K562 (cell line): Measurements from ENCODE around the gene GPR157. TPM values are rescaled to one million over a fixed set of nuclear protein-coding genes. Genes with fewer than 3 reads are reported as not detected.

ENCODE experiments used
- ATAC-seq: fragments of 200-7000 bp; cut with Tn5 transposase; 3 replicates; pipeline ENCODE4 v1.9.1; 2020; ENCODE audit warnings: moderate library complexity
- BruUV-seq: library from RNA; stranded (reverse); fragments of 400-500 nt; replicated peaks from 2 replicates; lab custom pipeline; 2021; lab: Mats Ljungman, UMichigan
- CTCF ChIA-PET: fragments of 300-600 bp; formaldehyde crosslinking; extraction: SDS; loops from one replicate; lab custom pipeline; 2021; ENCODE audit warnings: low intra/inter-chr PET ratio; lab: Yijun Ruan, JAX
- POLR2A ChIA-PET: fragments of 300-600, 350-650 bp; sonication (Branson Sonifier 250); formaldehyde crosslinking; extraction: SDS; loops from one replicate; lab custom pipeline; 2021; ENCODE audit warnings: antibody characterized with exemption, inconsistent platforms; lab: Yijun Ruan, JAX
- DNase-seq, 4 experiments: peaks; one replicate each; pipeline versions ENCODE4 v3.0.0 to v3.0.0-alpha.2; 2011 to 2018; ENCODE audit warnings: low spot score in 3 of 4, mixed read lengths in 3 of 4; ENCODE audit errors: extremely low read depth in 1 of 4
- FAIRE-seq: peaks from 2 replicates; lab custom pipeline; 2011; peaks lifted over from hg19 to GRCh38; lab: Jason Lieb, UNC
- H2AFZ ChIP-seq: 2 replicates; pipeline ENCODE4 v1.6.0; 2011; ENCODE audit warnings: low read depth, low read length, control low read depth, inconsistent platforms
- H3K27ac ChIP-seq: fragments of 200-600 bp; 3 replicates; pipeline ENCODE4 v1.8.0; 2011; ENCODE audit warnings: low read depth, mild to moderate bottlenecking, control low read depth, inconsistent platforms, low read length, moderate library complexity, mixed read lengths; ENCODE audit errors: extremely low read depth
- H3K27me3 ChIP-seq, 2 experiments: fragments of 300-600 bp in 1 of 2; 2 replicates in 1 of 2; 3 replicates in 1 of 2; pipeline versions ENCODE4 v1.6.0 to v1.8.0; 2011; ENCODE audit warnings: inconsistent platforms in 2 of 2, low read length in 2 of 2, mild to moderate bottlenecking in 1 of 2, mixed read lengths in 1 of 2, moderate library complexity in 1 of 2; ENCODE audit not compliant: control insufficient read depth in 2 of 2, insufficient read depth in 2 of 2
- H3K36me3 ChIP-seq: fragments of 300-600 bp; 3 replicates; pipeline ENCODE4 v1.8.0; 2011; ENCODE audit warnings: mild to moderate bottlenecking, low read length, inconsistent platforms; ENCODE audit not compliant: control insufficient read depth, insufficient read depth
- H3K4me1 ChIP-seq, 2 experiments: fragments of 200-600 bp in 1 of 2; replicated peaks in 1 of 2; 2 replicates in 1 of 2; 3 replicates in 1 of 2; pipeline versions ENCODE4 v1.5.1 to v1.8.0; 2011; ENCODE audit warnings: inconsistent platforms in 2 of 2, low read length in 2 of 2, mild to moderate bottlenecking in 1 of 2, mixed read lengths in 1 of 2, moderate library complexity in 1 of 2; ENCODE audit not compliant: control insufficient read depth in 2 of 2, insufficient read depth in 2 of 2
- H3K4me2 ChIP-seq: 2 replicates; pipeline ENCODE4 v1.6.1; 2011; ENCODE audit warnings: low read length, control low read depth, inconsistent platforms, mixed read lengths; ENCODE audit not compliant: insufficient read depth
- H3K4me3 ChIP-seq: fragments of 200-600 bp; sonication (generic), shearing (Covaris generic); 2 replicates; pipeline ENCODE4 v1.5.1; 2016; ENCODE audit warnings: control low read depth, inconsistent platforms
- H3K79me2 ChIP-seq: fragments of 200-600 bp; 3 replicates; pipeline ENCODE4 v1.8.0; 2011; ENCODE audit warnings: low read length, inconsistent platforms; ENCODE audit not compliant: control insufficient read depth, insufficient read depth
- H3K9ac ChIP-seq, 2 experiments: 2 replicates each; pipeline versions ENCODE4 v1.6.0 to v1.6.1; 2011; ENCODE audit warnings: low read depth in 2 of 2, low read length in 2 of 2, control low read depth in 1 of 2, inconsistent platforms in 1 of 2, mild to moderate bottlenecking in 1 of 2, mixed read lengths in 1 of 2; ENCODE audit not compliant: insufficient read depth in 1 of 2
- H3K9me1 ChIP-seq: one replicate; pipeline ENCODE4 v1.6.0; 2011; ENCODE audit warnings: inconsistent platforms, mild to moderate bottlenecking, low read length, moderate library complexity; ENCODE audit not compliant: control insufficient read depth, insufficient read depth
- H3K9me3 ChIP-seq: replicated peaks from 2 replicates; pipeline ENCODE4 v1.5.1; 2011; ENCODE audit warnings: low read depth, low read length, inconsistent platforms; ENCODE audit not compliant: control insufficient read depth, insufficient read depth
- H4K20me1 ChIP-seq: replicated peaks from 2 replicates; pipeline ENCODE4 v1.6.1; 2011; ENCODE audit warnings: low read length, inconsistent platforms, mixed read lengths; ENCODE audit not compliant: control insufficient read depth, insufficient read depth
- HMG20A ChIP-seq: fragments of 450-650 bp; formaldehyde crosslinking; conservative IDR thresholded peaks from 2 replicates; pipeline ENCODE4 v1.4.0; 2020; ENCODE audit warnings: mild to moderate bottlenecking, mixed read lengths
- KDM4B ChIP-seq, 2 experiments: fragments of 450-650 bp in 1 of 2; sonication (generic) in 1 of 2; IDR thresholded peaks; 2 replicates each; pipeline ENCODE4 v1.6.1; 2016 to 2017; ENCODE audit warnings: borderline replicate concordance in 2 of 2, antibody characterized with exemption in 1 of 2, low read depth in 1 of 2, mild to moderate bottlenecking in 1 of 2
- LARP7 ChIP-seq: fragments of 450-650 bp; IDR thresholded peaks from 2 replicates; pipeline ENCODE4 v1.6.1; 2016
- RHOXF2B ChIP-seq: fragments of 250-450 bp; sonication (Bioruptor Pico); conservative IDR thresholded peaks from 2 replicates; pipeline ENCODE4 v1.5.1; 2021
- SIN3A ChIP-seq, 2 experiments: fragments of 150-350 bp in 1 of 2; IDR thresholded peaks; 2 replicates each; pipeline ENCODE4 v1.6.1; 2011 to 2016; ENCODE audit warnings: borderline replicate concordance in 2 of 2, low read depth in 2 of 2, low read length in 2 of 2, mild to moderate bottlenecking in 2 of 2, moderate library complexity in 2 of 2; ENCODE audit not compliant: control insufficient read depth in 1 of 2
- SNIP1 ChIP-seq: fragments of 450-650 bp; IDR thresholded peaks from 2 replicates; pipeline ENCODE4 v1.7.1; 2017; ENCODE audit warnings: low read depth, mild to moderate bottlenecking
- ZNF212 ChIP-seq: fragments of 450-650 bp; formaldehyde crosslinking; IDR thresholded peaks from 2 replicates; pipeline ENCODE4 v1.4.0; 2020; ENCODE audit warnings: mild to moderate bottlenecking
- ZNF408 ChIP-seq: fragments of 250-450 bp; sonication (Bioruptor Pico); IDR thresholded peaks from 2 replicates; pipeline ENCODE4 v1.4.0; 2020; ENCODE audit warnings: low read depth, mild to moderate bottlenecking, moderate library complexity
- ZNF436 ChIP-seq: fragments of 250-450, 450-650 bp; sonication (Bioruptor Pico); formaldehyde crosslinking; IDR thresholded peaks from 2 replicates; pipeline ENCODE4 v1.7.0; 2020; ENCODE audit warnings: mild to moderate bottlenecking
- WGBS: fragments of 100-300 bp; shearing (Covaris generic); methylation state at CpG from one replicate; pipeline ENCODE4 v1.1.6; 2016; ENCODE audit warnings: low coverage, mixed read lengths; ENCODE audit not compliant: insufficient coverage; ENCODE audit errors: missing lambda C conversion rate; 5-methylcytosine and 5-hydroxymethylcytosine counted together
- in situ Hi-C: fragments of 300-500 bp; cut with MboI; formaldehyde crosslinking; loops from 4 replicates; pipeline ENCODE4 v1.15.0; 2018; ENCODE audit warnings: inconsistent platforms, mixed read lengths
- intact Hi-C: fragments of 100-400 bp; cut with micrococcal nuclease; formaldehyde crosslinking; loops from 2 replicates; pipeline ENCODE4 v1.14.2; 2022
- polyA plus RNA-seq, 8 experiments: library from polyadenylated mRNA; depleted of rRNA in 4 of 8; stranded (reverse) in 5 of 8; unstranded in 3 of 8; fragments of >200 nt; fragmentation: Nextera tagmentation in 2 of 8; fragmentation: Illumina TruSeq in 1 of 8; extraction: Ambion mirVana in 2 of 8; extraction: Trizol in 1 of 8; gene quantifications; 2 replicates each; pipeline versions ENCODE4 v1.2.1 to v1.2.3, GENCODE V29; 2011 to 2014; ENCODE audit warnings: inconsistent platforms in 1 of 8, missing spikeins in 1 of 8
- total RNA-seq, 7 experiments: library from RNA; depleted of rRNA in 6 of 7; stranded (reverse); fragments of >200 nt in 6 of 7; fragmentation: Illumina TruSeq in 2 of 7; extraction: Trizol in 2 of 7; gene quantifications; 2 replicates each; pipeline versions ENCODE4 v1.2.1 to v1.2.3, GENCODE V29; 2011 to 2021; ENCODE audit warnings: low replicate concordance in 1 of 7
- TF ChIP-seq, protein P1 (sequence below), 2 experiments: fragments of 450-650 bp; formaldehyde crosslinking in 1 of 2; IDR thresholded peaks; 2 replicates each; pipeline versions ENCODE4 v1.4.0 to v1.6.1; 2014 to 2020; ENCODE audit warnings: mild to moderate bottlenecking in 2 of 2, borderline replicate concordance in 1 of 2, low read depth in 1 of 2
- TF ChIP-seq, protein P2 (sequence below): fragments of 450-650 bp; formaldehyde crosslinking; conservative IDR thresholded peaks from 2 replicates; pipeline ENCODE4 v1.4.0; 2022; ENCODE audit warnings: mild to moderate bottlenecking, missing genetic modification characterization
- TF ChIP-seq, protein P3 (sequence below): fragments of 450-650 bp; formaldehyde crosslinking; IDR thresholded peaks from 2 replicates; pipeline ENCODE4 v1.4.0; 2022; ENCODE audit warnings: mild to moderate bottlenecking, moderate library complexity

The GPR157 gene
- total and polyA plus RNA-seq, 9 of the 15 experiments (the other 6 are each of a cell fraction or from before 2014, with no cell fraction given): 0.01 to 0.18 (median 0.04) TPM; not detected in 4

DNA sequence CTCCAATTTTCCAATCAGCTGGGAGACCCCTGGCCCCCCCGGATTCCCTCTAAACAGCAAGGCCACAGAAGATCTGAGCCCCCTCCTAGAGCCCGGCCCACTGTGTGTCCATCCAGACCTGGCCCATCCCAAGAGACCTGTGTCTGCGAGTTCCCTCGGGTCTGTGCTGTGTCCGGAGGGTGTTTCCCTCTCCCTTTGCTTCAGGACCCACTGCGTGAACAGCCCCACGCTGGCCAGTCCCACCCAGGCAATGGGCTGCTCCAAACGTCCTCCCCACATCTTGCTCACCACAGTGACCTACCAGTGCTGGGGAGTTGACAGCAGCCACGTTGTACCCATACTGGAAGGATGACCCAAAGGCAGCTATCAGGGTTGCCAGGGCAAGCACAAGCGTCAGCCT is 71.1 kb downstream of the GPR157 start:
- H3K27me3 ChIP-seq: peaks cover 12 to 35% of the 10 kb centered on the region in 2 experiments
- no peak overlapping the region for H3K4me2 ChIP-seq
- no peak overlapping the region for H2AFZ ChIP-seq
- WGBS: under 1% methylated on average over 10 of the region's 10 CpGs
- no peak overlapping the region for H3K4me3 ChIP-seq
- H3K9ac ChIP-seq: 0 out of 4 replicates have a peak overlapping the region, but pooled peaks of 1 of the 2 experiments have one; percentile 7
- POLR2A ChIA-PET: interaction anchor here (0.6 to 1.7 kb wide), 3 partner anchors 9 to 17 kb away, joined by 3 to 8 read pairs (median 5); no protein-coding TSS in a partner anchor
- DNase-seq: peak in 2 of 4 experiments; percentile 4 to 6
- H3K9me1 ChIP-seq: no peaks in the 10 kb centered on the region
- H4K20me1 ChIP-seq: peaks cover 5% of the 10 kb centered on the region; the same call in 1 of the 2 replicates
- no peaks in the 10 kb centered on the region for H3K36me3 ChIP-seq
- no peaks in the 10 kb centered on the region for H3K4me1 ChIP-seq
- no peak for FAIRE-seq
- in situ Hi-C loops: no loop called here
- BruUV-seq: no TSS peak
- H3K27ac ChIP-seq: no peak overlapping the region
- no peaks in the 10 kb centered on the region for H3K9me3 ChIP-seq
- intact Hi-C loops: no loop called here
- no peaks in the 10 kb centered on the region for H3K79me2 ChIP-seq
- ATAC-seq: no peak
- CTCF ChIA-PET: no interaction called here
- TF ChIP-seq, protein P1, sequence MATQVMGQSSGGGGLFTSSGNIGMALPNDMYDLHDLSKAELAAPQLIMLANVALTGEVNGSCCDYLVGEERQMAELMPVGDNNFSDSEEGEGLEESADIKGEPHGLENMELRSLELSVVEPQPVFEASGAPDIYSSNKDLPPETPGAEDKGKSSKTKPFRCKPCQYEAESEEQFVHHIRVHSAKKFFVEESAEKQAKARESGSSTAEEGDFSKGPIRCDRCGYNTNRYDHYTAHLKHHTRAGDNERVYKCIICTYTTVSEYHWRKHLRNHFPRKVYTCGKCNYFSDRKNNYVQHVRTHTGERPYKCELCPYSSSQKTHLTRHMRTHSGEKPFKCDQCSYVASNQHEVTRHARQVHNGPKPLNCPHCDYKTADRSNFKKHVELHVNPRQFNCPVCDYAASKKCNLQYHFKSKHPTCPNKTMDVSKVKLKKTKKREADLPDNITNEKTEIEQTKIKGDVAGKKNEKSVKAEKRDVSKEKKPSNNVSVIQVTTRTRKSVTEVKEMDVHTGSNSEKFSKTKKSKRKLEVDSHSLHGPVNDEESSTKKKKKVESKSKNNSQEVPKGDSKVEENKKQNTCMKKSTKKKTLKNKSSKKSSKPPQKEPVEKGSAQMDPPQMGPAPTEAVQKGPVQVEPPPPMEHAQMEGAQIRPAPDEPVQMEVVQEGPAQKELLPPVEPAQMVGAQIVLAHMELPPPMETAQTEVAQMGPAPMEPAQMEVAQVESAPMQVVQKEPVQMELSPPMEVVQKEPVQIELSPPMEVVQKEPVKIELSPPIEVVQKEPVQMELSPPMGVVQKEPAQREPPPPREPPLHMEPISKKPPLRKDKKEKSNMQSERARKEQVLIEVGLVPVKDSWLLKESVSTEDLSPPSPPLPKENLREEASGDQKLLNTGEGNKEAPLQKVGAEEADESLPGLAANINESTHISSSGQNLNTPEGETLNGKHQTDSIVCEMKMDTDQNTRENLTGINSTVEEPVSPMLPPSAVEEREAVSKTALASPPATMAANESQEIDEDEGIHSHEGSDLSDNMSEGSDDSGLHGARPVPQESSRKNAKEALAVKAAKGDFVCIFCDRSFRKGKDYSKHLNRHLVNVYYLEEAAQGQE (IDR thresholded peaks at IDR 0.05; ENCODE audit: borderline replicate concordance): no peak
- TF ChIP-seq, protein P1 (CRISPR knock-in tag; IDR thresholded peaks at IDR 0.05; ENCODE audit: low read depth): no peak
- TF ChIP-seq ZNF436 (no peak), KDM4B (IDR thresholded peaks at IDR 0.05; ENCODE audit: borderline replicate concordance in 2 of 2, low read depth in 1 of 2) (no peak), SNIP1 (no peak), HMG20A (CRISPR knock-in tag) (no peak), LARP7 (no peak), SIN3A (IDR thresholded peaks at IDR 0.05; ENCODE audit: borderline replicate concordance in 2 of 2, control insufficient read depth in 1 of 2, low read depth in 2 of 2, low read length in 2 of 2) (no peak), RHOXF2B (no peak), ZNF212 (no peak), ZNF408 (CRISPR knock-in tag) (no peak)
- TF ChIP-seq, protein P2, sequence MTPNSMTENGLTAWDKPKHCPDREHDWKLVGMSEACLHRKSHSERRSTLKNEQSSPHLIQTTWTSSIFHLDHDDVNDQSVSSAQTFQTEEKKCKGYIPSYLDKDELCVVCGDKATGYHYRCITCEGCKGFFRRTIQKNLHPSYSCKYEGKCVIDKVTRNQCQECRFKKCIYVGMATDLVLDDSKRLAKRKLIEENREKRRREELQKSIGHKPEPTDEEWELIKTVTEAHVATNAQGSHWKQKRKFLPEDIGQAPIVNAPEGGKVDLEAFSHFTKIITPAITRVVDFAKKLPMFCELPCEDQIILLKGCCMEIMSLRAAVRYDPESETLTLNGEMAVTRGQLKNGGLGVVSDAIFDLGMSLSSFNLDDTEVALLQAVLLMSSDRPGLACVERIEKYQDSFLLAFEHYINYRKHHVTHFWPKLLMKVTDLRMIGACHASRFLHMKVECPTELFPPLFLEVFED (CRISPR knock-in tag): no peak
- TF ChIP-seq, protein P3, sequence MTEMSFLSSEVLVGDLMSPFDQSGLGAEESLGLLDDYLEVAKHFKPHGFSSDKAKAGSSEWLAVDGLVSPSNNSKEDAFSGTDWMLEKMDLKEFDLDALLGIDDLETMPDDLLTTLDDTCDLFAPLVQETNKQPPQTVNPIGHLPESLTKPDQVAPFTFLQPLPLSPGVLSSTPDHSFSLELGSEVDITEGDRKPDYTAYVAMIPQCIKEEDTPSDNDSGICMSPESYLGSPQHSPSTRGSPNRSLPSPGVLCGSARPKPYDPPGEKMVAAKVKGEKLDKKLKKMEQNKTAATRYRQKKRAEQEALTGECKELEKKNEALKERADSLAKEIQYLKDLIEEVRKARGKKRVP: no peak
